GM19193 (cell line): ENCODE results near the gene ADAMTS2.

ENCODE experiments used
- POLR2A ChIP-seq: IDR thresholded peaks from 4 replicates; pipeline ENCODE4 v1.6.1; 2011; ENCODE audit not compliant: insufficient read depth, insufficient read length; ENCODE audit errors: extremely low read depth

ADAMTS2 gene

GRCh38 chr5:179120421-179120861 lies 224.8 kb downstream of the ADAMTS2 start:
- no peak for TF ChIP-seq POLR2A

- TF ChIP-seq POLR2A: no peak
Measured at GRCh38 chr5:179119415-179120170, 225.7 kb downstream of the ADAMTS2 start.

- no peak for TF ChIP-seq POLR2A
Measured at GRCh38 chr5:179118756-179119414, 226.4 kb downstream of the ADAMTS2 start.

GRCh38 chr5:179118338-179118737 lies 226.9 kb downstream of the ADAMTS2 start:
- TF ChIP-seq POLR2A: no peak

GRCh38 chr5:179115845-179116524 lies 229.3 kb downstream of the ADAMTS2 start:
- TF ChIP-seq POLR2A: no peak

- no peak for TF ChIP-seq POLR2A
Measured at GRCh38 chr5:179115307-179115706, 230.0 kb downstream of the ADAMTS2 start.

GRCh38 chr5:179114756-179115155 lies 230.5 kb downstream of the ADAMTS2 start:
- TF ChIP-seq POLR2A: no peak

- no peak for TF ChIP-seq POLR2A
Measured at GRCh38 chr5:179113945-179114641, 231.2 kb downstream of the ADAMTS2 start.

GRCh38 chr5:179113143-179113530 lies 232.1 kb downstream of the ADAMTS2 start:
- TF ChIP-seq POLR2A: no peak

- TF ChIP-seq POLR2A: no peak
Measured at GRCh38 chr5:179112469-179113142, 232.7 kb downstream of the ADAMTS2 start.

GRCh38 chr5:179111267-179112207 lies 233.7 kb downstream of the ADAMTS2 start:
- TF ChIP-seq POLR2A: no peak

GRCh38 chr5:179110528-179110927 lies 234.7 kb downstream of the ADAMTS2 start:
- TF ChIP-seq POLR2A: no peak

GRCh38 chr5:179089502-179089901 lies 255.8 kb downstream of the ADAMTS2 start:
- TF ChIP-seq POLR2A: no peak
